Measurements from ENCODE around the gene AP2A2.

The AP2A2 gene

DNA sequence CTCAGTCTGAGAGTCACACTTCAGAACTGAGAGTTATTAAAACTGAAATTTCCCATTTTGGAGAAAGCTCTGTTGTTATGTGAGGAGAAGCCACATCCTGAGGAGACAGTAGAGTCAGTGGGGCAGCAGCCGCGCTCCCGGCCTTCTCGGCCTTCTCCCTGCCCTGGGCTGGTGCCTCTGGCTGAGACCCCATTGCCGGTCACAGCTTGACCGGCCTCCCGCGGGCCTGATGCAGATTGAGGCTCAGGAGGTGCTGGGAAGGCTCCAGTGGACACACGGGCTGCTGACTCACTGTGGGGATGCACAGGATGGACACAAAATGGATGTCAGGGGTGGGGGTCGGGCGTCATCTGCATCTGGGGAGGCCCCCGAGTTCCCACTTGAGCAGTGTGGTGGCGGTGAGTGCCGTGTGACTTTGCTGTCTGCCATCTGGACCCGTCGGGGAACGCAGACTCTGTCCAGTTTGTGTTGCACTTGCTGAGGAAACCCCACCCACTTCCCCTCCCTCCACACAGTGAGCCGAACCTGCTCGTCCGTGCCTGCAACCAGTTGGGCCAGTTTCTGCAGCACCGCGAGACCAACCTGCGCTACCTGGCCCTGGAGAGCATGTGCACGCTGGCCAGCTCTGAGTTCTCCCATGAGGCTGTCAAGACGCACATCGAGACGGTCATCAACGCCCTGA lies 60.7 kb downstream of the AP2A2 start:
- H3K4me1 ChIP-seq (ENCODE audit: control insufficient read depth, insufficient read depth, low read length) = no peaks in the 10 kb centered on the region
- H3K9me3 ChIP-seq (ENCODE audit: control insufficient read depth, insufficient read depth, low read length) = no peaks in the 10 kb centered on the region
- peaks cover 74% of the 10 kb centered on the region for H3K36me3 ChIP-seq (ENCODE audit: control insufficient read depth, insufficient read depth, low read length)
- H3K4me3 ChIP-seq (ENCODE audit: low read depth, low read length) = no peak overlapping the region
- no peaks in the 10 kb centered on the region for H3K27me3 ChIP-seq (ENCODE audit: control insufficient read depth, insufficient read depth, low read length)
- H3K9ac ChIP-seq (ENCODE audit: low read depth, low read length) = no peak overlapping the region

DNA sequence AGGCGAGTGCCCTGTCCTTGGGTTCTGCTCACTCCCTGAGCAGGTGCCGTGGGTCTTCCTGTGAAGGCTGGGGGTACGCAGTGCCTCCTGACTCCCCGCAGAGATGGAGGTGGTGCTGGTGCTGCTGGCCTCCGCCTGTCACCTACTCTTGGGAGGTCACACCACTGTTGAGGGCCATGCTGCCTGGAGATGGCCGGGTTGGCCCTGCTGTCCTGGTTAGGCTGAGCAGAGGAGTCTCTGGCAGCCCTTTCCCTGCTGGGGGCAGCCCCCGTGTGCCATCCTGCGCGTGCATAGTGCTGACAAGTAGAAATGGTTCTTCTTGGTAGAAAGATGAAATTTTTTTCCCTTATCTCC lies 61.3 kb downstream of the AP2A2 start:
- H3K9ac ChIP-seq (ENCODE audit: low read depth, low read length) = no peak overlapping the region
- peaks cover 70% of the 10 kb centered on the region for H3K36me3 ChIP-seq (ENCODE audit: control insufficient read depth, insufficient read depth, low read length)
- H3K4me3 ChIP-seq (ENCODE audit: low read depth, low read length) = no peak overlapping the region
- H3K9me3 ChIP-seq (ENCODE audit: control insufficient read depth, insufficient read depth, low read length) = no peaks in the 10 kb centered on the region
- H3K27me3 ChIP-seq (ENCODE audit: control insufficient read depth, insufficient read depth, low read length) = no peaks in the 10 kb centered on the region
- no peaks in the 10 kb centered on the region for H3K4me1 ChIP-seq (ENCODE audit: control insufficient read depth, insufficient read depth, low read length)

DNA sequence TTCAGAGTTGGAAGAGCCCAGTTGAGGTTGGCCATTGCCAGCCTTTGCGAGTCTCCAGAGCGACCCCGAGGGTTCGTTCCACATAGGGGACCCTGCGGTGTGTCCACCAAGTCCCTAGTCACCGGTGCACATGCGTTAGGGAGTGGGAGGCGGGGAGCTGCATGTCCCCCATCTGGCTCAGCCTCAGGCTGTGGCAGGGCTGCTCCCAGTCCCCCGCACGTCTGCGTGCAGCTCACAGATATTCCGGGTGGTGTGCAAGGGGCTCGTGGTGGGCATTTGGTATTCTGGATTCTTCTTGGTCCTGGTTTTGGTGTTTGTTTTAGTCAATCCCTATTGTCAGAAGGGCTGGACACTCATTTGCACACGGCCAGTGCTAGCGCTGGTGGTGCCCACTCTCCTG lies 62.0 kb downstream of the AP2A2 start:
- Histone ChIP-seq H3K4me3 (ENCODE audit: low read depth, low read length) (no peak overlapping the region), H3K9me3 (ENCODE audit: control insufficient read depth, insufficient read depth, low read length) (no peaks in the 10 kb centered on the region), H3K36me3 (ENCODE audit: control insufficient read depth, insufficient read depth, low read length) (peaks cover 73% of the 10 kb centered on the region), H3K27me3 (ENCODE audit: control insufficient read depth, insufficient read depth, low read length) (no peaks in the 10 kb centered on the region), H3K4me1 (ENCODE audit: control insufficient read depth, insufficient read depth, low read length) (no peaks in the 10 kb centered on the region), H3K9ac (ENCODE audit: low read depth, low read length) (no peak overlapping the region)

DNA sequence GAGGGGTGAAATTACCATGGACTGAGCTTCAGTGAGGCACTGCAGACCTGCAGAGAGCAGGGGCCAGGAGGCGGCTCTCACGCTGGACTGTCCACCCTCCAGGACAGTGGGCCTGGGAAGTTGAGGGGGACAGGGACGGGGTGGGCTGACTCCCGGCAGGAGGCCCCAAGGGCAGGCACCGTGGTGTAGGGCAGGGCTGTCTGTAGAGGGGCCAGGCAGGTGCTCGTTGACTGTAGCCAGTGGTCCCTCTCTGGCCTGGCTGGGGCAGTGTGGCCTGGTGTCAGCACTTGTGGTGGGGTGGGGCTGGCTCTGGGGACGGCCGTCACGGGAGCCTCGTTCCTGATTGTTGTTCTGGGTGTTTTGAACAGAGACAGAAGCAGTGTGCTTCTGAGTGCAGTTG lies 64.4 kb downstream of the AP2A2 start:
- H3K27me3 ChIP-seq (ENCODE audit: control insufficient read depth, insufficient read depth, low read length) = no peaks in the 10 kb centered on the region
- peaks cover 78% of the 10 kb centered on the region for H3K36me3 ChIP-seq (ENCODE audit: control insufficient read depth, insufficient read depth, low read length)
- H3K4me3 ChIP-seq (ENCODE audit: low read depth, low read length) = no peak overlapping the region
- H3K9me3 ChIP-seq (ENCODE audit: control insufficient read depth, insufficient read depth, low read length) = no peaks in the 10 kb centered on the region
- H3K9ac ChIP-seq (ENCODE audit: low read depth, low read length) = no peak overlapping the region
- H3K4me1 ChIP-seq (ENCODE audit: control insufficient read depth, insufficient read depth, low read length) = no peaks in the 10 kb centered on the region

DNA sequence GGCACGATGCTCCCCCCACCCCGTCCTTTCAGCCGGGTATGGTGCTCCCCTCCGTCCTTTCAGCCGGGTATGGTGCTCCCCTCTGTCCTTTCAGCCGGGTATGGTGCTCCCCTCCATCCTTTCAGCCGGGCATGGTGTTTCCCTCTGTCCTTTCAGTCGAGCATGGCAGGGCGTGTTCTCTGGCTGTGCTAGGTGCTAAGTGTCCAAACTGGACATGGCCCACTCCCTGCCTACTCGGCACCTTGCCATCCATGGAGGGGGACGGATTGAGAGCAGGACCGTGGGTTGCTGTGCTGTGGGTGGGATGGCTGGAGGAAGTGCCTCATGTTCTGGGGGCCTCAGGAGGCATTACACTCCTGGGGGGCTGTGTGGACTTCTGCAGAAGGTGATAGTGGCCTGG lies 65.4 kb downstream of the AP2A2 start:
- peaks cover 72% of the 10 kb centered on the region for H3K36me3 ChIP-seq (ENCODE audit: control insufficient read depth, insufficient read depth, low read length)
- H3K9me3 ChIP-seq (ENCODE audit: control insufficient read depth, insufficient read depth, low read length) = no peaks in the 10 kb centered on the region

DNA sequence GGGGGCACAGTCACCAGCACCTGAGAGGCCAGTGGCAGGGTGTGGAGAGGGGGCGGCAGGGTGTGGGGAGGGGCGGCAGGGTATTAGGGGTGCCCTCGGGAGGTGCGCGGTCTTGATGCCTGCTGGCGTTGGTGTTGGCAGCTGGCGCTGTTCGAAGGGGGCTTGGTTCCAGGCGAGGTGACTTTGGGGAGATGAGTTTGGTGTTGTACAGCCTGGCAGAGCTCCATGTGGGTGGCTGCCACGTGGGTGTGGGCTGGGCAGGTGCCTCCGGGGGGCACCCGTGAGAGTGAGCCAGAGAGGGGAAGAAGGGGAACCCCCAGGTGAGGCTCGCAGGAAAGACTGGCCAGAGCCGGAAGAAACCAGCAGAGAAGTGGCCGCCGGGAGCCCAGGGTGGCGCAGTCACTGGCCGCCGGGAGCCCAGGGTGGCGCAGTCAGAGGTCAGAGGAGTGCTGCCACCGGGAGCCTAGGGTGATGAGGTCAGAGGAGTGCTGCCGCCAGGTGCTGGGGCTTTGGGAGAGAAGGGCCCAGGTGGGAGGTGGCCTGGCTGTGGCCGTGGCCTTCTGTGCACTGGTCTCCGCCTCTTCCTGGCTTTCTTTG lies 66.1 kb downstream of the AP2A2 start:
- H3K4me3 ChIP-seq (ENCODE audit: low read depth, low read length) = no peak overlapping the region
- H3K4me1 ChIP-seq (ENCODE audit: control insufficient read depth, insufficient read depth, low read length) = no peaks in the 10 kb centered on the region
- no peaks in the 10 kb centered on the region for H3K9me3 ChIP-seq (ENCODE audit: control insufficient read depth, insufficient read depth, low read length)
- H3K36me3 ChIP-seq (ENCODE audit: control insufficient read depth, insufficient read depth, low read length) = peaks cover 68% of the 10 kb centered on the region
- no peak overlapping the region for H3K9ac ChIP-seq (ENCODE audit: low read depth, low read length)
- no peaks in the 10 kb centered on the region for H3K27me3 ChIP-seq (ENCODE audit: control insufficient read depth, insufficient read depth, low read length)

More for the DNA sequence above, 65.4 kb downstream of the AP2A2 start:
- H3K4me3 ChIP-seq (ENCODE audit: low read depth, low read length) = no peak overlapping the region
- no peak overlapping the region for H3K9ac ChIP-seq (ENCODE audit: low read depth, low read length)
- no peaks in the 10 kb centered on the region for H3K4me1 ChIP-seq (ENCODE audit: control insufficient read depth, insufficient read depth, low read length)
- H3K27me3 ChIP-seq (ENCODE audit: control insufficient read depth, insufficient read depth, low read length) = no peaks in the 10 kb centered on the region

DNA sequence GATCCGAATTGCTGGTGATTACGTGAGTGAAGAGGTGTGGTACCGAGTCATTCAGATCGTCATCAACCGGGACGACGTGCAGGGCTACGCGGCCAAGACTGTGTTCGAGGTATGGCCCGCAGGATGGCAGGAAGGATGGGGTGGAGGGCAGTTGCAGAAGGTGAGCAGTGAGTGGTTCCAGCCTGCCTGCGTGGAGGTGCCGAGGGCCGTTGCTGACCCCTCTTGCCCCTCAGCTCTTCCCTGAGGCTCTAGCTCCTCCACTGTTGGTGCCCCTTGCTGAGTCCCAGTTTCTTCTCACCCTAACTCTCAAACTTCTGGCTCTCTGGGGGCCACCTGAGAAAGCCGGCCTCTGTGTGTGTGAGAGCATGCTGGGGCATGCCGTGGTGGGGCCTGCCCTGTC lies 66.9 kb downstream of the AP2A2 start:
- H3K36me3 ChIP-seq (ENCODE audit: control insufficient read depth, insufficient read depth, low read length) = peaks cover 68% of the 10 kb centered on the region
- no peaks in the 10 kb centered on the region for H3K27me3 ChIP-seq (ENCODE audit: control insufficient read depth, insufficient read depth, low read length)
- no peaks in the 10 kb centered on the region for H3K9me3 ChIP-seq (ENCODE audit: control insufficient read depth, insufficient read depth, low read length)
- no peak overlapping the region for H3K9ac ChIP-seq (ENCODE audit: low read depth, low read length)
- no peak overlapping the region for H3K4me3 ChIP-seq (ENCODE audit: low read depth, low read length)
- no peaks in the 10 kb centered on the region for H3K4me1 ChIP-seq (ENCODE audit: control insufficient read depth, insufficient read depth, low read length)

DNA sequence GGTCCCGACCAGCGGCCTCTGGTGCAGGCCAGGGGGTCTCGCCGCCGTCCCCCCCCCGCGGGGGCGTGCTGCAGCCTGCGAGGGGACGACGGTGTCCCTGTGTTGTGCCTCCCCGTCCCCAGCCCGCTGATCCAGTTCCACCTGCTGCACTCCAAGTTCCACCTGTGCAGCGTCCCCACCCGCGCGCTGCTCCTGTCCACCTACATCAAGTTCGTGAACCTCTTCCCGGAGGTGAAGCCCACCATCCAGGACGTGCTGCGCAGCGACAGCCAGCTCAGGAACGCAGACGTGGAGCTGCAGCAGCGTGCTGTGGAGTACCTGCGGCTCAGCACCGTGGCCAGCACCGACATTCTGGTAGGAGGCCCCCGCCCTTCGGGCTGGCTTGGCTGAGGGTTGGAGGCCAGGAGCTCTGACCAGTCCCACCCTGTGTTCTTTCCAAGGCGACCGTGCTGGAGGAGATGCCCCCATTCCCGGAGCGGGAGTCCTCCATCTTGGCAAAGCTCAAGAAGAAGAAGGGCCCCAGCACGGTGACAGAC lies 68.0 kb downstream of the AP2A2 start:
- Histone ChIP-seq H3K9ac (ENCODE audit: low read depth, low read length) (no peak overlapping the region), H3K4me1 (ENCODE audit: control insufficient read depth, insufficient read depth, low read length) (no peaks in the 10 kb centered on the region), H3K4me3 (ENCODE audit: low read depth, low read length) (no peak overlapping the region), H3K9me3 (ENCODE audit: control insufficient read depth, insufficient read depth, low read length) (no peaks in the 10 kb centered on the region), H3K27me3 (ENCODE audit: control insufficient read depth, insufficient read depth, low read length) (no peaks in the 10 kb centered on the region), H3K36me3 (ENCODE audit: control insufficient read depth, insufficient read depth, low read length) (peaks cover 58% of the 10 kb centered on the region)

DNA sequence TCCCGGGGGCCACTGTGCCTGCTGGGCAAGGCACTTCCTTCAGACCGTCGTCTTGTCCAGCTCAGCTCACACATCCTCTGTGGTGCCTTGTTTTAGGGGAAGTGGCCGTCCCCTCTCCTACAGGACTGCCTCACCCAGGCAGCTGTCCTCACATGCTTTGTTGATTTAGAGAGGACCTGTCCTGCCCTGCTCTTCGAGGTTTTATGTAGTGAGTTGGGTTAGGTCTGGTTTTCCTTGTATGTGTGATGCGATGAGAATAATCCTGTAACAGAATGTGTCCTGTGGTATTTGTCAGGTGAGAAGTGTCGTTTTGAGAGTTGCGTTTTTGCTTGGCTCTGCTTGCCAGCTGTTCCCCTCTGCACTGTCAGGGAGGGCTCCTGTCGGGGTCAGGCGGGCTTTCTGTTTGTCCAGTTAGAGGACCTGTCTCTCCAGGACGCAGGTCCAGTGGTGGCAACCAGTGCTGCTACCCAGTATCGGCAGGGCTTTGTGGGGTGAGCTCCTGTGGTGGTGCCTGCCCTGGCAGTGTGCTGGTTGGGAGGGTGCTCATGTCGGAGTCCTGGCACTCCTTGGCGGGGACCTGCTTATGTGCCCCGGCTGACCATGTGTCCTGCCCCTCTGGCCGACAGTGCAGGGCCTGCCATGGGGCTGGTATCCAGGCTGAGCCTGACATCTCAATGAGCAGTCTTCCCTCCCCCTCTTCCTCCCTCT lies 69.5 kb downstream of the AP2A2 start:
- Histone ChIP-seq H3K27me3 (ENCODE audit: control insufficient read depth, insufficient read depth, low read length) (no peaks in the 10 kb centered on the region), H3K36me3 (ENCODE audit: control insufficient read depth, insufficient read depth, low read length) (peaks cover 47% of the 10 kb centered on the region), H3K9ac (ENCODE audit: low read depth, low read length) (no peak overlapping the region), H3K9me3 (ENCODE audit: control insufficient read depth, insufficient read depth, low read length) (no peaks in the 10 kb centered on the region), H3K4me1 (ENCODE audit: control insufficient read depth, insufficient read depth, low read length) (no peaks in the 10 kb centered on the region), H3K4me3 (ENCODE audit: low read depth, low read length) (no peak overlapping the region)

DNA sequence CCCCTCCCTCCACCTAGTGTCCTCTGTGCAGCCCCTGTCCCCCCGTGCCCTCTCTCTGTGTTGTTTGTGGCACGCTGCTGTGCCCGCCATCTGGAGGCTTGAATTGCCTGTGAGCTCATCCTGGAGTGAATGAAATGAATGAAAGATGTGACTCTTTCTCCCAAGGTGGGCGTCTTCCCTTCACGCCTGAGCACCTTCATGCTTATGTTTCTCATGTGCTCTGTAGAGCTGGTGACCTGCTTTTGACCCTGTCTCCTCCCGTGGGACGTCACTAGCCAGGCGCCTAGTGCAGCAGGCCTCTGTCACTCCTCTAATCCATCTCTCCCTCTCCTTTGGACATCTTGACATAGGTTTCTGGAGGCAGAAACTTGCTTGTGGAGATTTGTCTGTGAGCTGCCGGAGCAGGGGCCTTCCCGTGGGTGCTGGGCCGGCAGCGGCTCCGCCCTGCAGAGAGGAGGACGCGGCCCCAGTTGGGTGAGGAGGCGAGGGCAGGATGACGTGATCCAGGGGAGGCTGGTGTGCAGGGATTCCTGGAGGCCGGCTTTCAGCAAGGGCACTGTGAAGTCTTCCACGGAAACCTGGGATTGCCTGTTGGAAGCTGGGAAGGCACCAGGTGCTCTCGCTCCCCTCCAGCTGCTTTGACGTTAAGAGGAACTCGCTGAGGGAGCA lies 70.2 kb downstream of the AP2A2 start:
- H3K4me1 ChIP-seq (ENCODE audit: control insufficient read depth, insufficient read depth, low read length) = no peaks in the 10 kb centered on the region

DNA sequence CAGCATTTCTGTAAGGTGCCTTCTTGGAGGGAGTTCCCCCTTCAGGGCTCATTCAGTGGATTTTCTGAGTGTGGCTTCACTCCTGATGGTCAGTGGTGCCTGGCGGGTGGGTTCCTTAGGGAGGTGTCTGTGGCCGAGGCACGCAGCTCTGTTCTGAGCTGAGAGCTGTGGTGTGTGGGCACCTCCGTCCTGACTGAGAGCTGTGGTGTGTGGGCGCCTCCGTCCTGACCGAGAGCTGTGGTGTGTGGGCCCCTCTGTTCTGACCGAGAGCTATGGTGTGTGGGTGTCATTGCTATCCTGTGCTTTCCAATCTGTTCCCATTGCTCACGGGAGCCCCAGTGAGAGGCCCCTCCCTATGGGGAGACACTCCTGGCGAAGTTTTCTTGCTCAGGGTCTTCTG lies 71.0 kb downstream of the AP2A2 start:
- no peak overlapping the region for H3K4me3 ChIP-seq (ENCODE audit: low read depth, low read length)
- H3K9me3 ChIP-seq (ENCODE audit: control insufficient read depth, insufficient read depth, low read length) = no peaks in the 10 kb centered on the region
- no peak overlapping the region for H3K9ac ChIP-seq (ENCODE audit: low read depth, low read length)
- no peaks in the 10 kb centered on the region for H3K4me1 ChIP-seq (ENCODE audit: control insufficient read depth, insufficient read depth, low read length)
- H3K36me3 ChIP-seq (ENCODE audit: control insufficient read depth, insufficient read depth, low read length) = peaks cover 53% of the 10 kb centered on the region
- H3K27me3 ChIP-seq (ENCODE audit: control insufficient read depth, insufficient read depth, low read length) = no peaks in the 10 kb centered on the region

More for the DNA sequence above, 70.2 kb downstream of the AP2A2 start:
- no peak overlapping the region for H3K4me3 ChIP-seq (ENCODE audit: low read depth, low read length)
- H3K9me3 ChIP-seq (ENCODE audit: control insufficient read depth, insufficient read depth, low read length) = no peaks in the 10 kb centered on the region
- no peak overlapping the region for H3K9ac ChIP-seq (ENCODE audit: low read depth, low read length)
- no peaks in the 10 kb centered on the region for H3K27me3 ChIP-seq (ENCODE audit: control insufficient read depth, insufficient read depth, low read length)
- peaks cover 49% of the 10 kb centered on the region for H3K36me3 ChIP-seq (ENCODE audit: control insufficient read depth, insufficient read depth, low read length)

Data from iPS-15b (cell line).